ENCODE results near the gene KCTD14. TPM values are rescaled to one million over a fixed set of nuclear protein-coding genes. Genes with fewer than 3 reads are reported as not detected.
A peak's percentile ranks its signal among the peaks of the same experiment; 100 is the strongest.

KCTD14 gene
- total and polyA plus RNA-seq, 9 of the 15 experiments (the other 6 are each of a cell fraction or from before 2014, with no cell fraction given) = 0.04 to 0.30 (median 0.11) TPM; not detected in 2

GRCh38 chr11:78039919-78040671, 17.0 kb upstream of the KCTD14 start (continued):
- TF ChIP-seq ZNF518B (CRISPR knock-in tag; IDR thresholded peaks at IDR 0.05) (no peak), USF1 (CRISPR knock-in tag; IDR thresholded peaks at IDR 0.05) (no peak), ZC3H4 (CRISPR knock-in tag; IDR thresholded peaks at IDR 0.05; ENCODE audit: borderline replicate concordance) (no peak), MTA2 (IDR thresholded peaks at IDR 0.05; ENCODE audit: low read depth) (peak; percentile 65), HEY1 (CRISPR knock-in tag; IDR thresholded peaks at IDR 0.05; ENCODE audit: borderline replicate concordance) (no peak), CREB3L1 (IDR thresholded peaks at IDR 0.05; ENCODE audit: borderline replicate concordance, low read depth) (no peak), COPS2 (conservative IDR thresholded peaks at IDR 0.05) (no peak), ZNF140 (CRISPR knock-in tag; IDR thresholded peaks at IDR 0.05) (no peak), PRDM10 (IDR thresholded peaks at IDR 0.05; ENCODE audit: partially characterized antibody) (no peak), ZNF165 (CRISPR knock-in tag; IDR thresholded peaks at IDR 0.05; ENCODE audit: borderline replicate concordance) (no peak), ZNF134 (CRISPR knock-in tag; conservative IDR thresholded peaks at IDR 0.05) (no peak), KLF6 (CRISPR knock-in tag; IDR thresholded peaks at IDR 0.05; ENCODE audit: borderline replicate concordance) (no peak; the same call in 1 of the 2 replicates), NBN (IDR thresholded peaks at IDR 0.05; ENCODE audit: low read depth) (peak; percentile 82), MCM7 (IDR thresholded peaks at IDR 0.05) (0 out of 4 replicates have a peak, but pooled peaks of 1 of the 2 experiments have one; percentile 45), IRF1 (CRISPR knock-in tag; IDR thresholded peaks at IDR 0.05; ENCODE audit: borderline replicate concordance) (no peak), BRD4 (IDR thresholded peaks at IDR 0.05) (no peak), GABPB1 (CRISPR knock-in tag; IDR thresholded peaks at IDR 0.05) (peak; percentile 48; the same call in 1 of the 2 replicates)
